Omental fat pad (tissue), 4 donors: Measurements from ENCODE around the gene ACOXL. TPM values are rescaled to one million over a fixed set of nuclear protein-coding genes. Genes with fewer than 3 reads are reported as not detected.

Experiments
- ATAC-seq: fragments of 150-250 bp; one replicate; pipeline ENCODE4 v1.9.1; 2016; ENCODE audit warnings: mild to moderate bottlenecking, moderate library complexity; ENCODE audit not compliant: low FRiP score
- DNase-seq: peaks from one replicate; pipeline ENCODE4 v3.0.0-alpha.2; 2019; ENCODE audit warnings: low spot score
- CTCF ChIP-seq, 3 donors: fragments of 450-650 bp; IDR thresholded peaks; one replicate each; pipeline ENCODE4 v1.5.1; 2016 to 2017; ENCODE audit warnings: antibody characterized with exemption in 3 of 3, mild to moderate bottlenecking in 3 of 3, moderate library complexity in 2 of 3
- total RNA-seq, 4 donors: library from RNA; depleted of rRNA; stranded (reverse); fragments of >200 nt; gene quantifications; one replicate each; pipeline ENCODE4 v1.1.0, GENCODE V29; 2016

ACOXL gene
- total RNA-seq, 4 donors from 2014 or later: 0.12 to 0.84 TPM; not detected in 2

- no peak for TF ChIP-seq CTCF (IDR thresholded peaks at IDR 0.05)
- no peak for ATAC-seq
- no peak for DNase-seq
Observed at GRCh38 chr2:110725859-110726258, 6.5 kb upstream of the ACOXL start.

- no peak for TF ChIP-seq CTCF (IDR thresholded peaks at IDR 0.05)
- DNase-seq: no peak
- no peak for ATAC-seq
Observed at GRCh38 chr2:110726285-110726684, 6.1 kb upstream of the ACOXL start.

GRCh38 chr2:110727923-110728322 lies 4.5 kb upstream of the ACOXL start:
- no peak for TF ChIP-seq CTCF (IDR thresholded peaks at IDR 0.05)
- no peak for ATAC-seq
- DNase-seq: no peak

- no peak for DNase-seq
- no peak for TF ChIP-seq CTCF (IDR thresholded peaks at IDR 0.05)
- ATAC-seq: no peak
Observed at GRCh38 chr2:110729106-110729505, 3.3 kb upstream of the ACOXL start.

- no peak for TF ChIP-seq CTCF (IDR thresholded peaks at IDR 0.05)
- ATAC-seq (no peak), DNase-seq (no peak)
Observed at GRCh38 chr2:110731064-110731463, 1.3 kb upstream of the ACOXL start.

- DNase-seq: no peak
- TF ChIP-seq CTCF (IDR thresholded peaks at IDR 0.05): no peak
- ATAC-seq: no peak
Observed at GRCh38 chr2:110735366-110735765, 3.0 kb downstream of the ACOXL start.

GRCh38 chr2:110737783-110738182 lies 5.4 kb downstream of the ACOXL start:
- DNase-seq (no peak), ATAC-seq (no peak)
- no peak for TF ChIP-seq CTCF (IDR thresholded peaks at IDR 0.05)
